ENCODE results near the gene SYNRG.

- TF ChIP-seq RAD21 (IDR thresholded peaks at IDR 0.05; ENCODE audit: low read length) (no peak), CTCF (IDR thresholded peaks at IDR 0.05) (no peak), EZH2phosphoT487 (IDR thresholded peaks at IDR 0.05; ENCODE audit: borderline replicate concordance, low read depth) (no peak), POLR2AphosphoS5 (IDR thresholded peaks at IDR 0.05; ENCODE audit: low read depth, low read length) (no peak), EP300 (IDR thresholded peaks at IDR 0.05; ENCODE audit: borderline replicate concordance in 1 of 2, low read depth in 1 of 2, low read length in 1 of 2) (no peak), RFX5 (IDR thresholded peaks at IDR 0.05; ENCODE audit: low read length) (no peak), TAF1 (IDR thresholded peaks at IDR 0.05; ENCODE audit: borderline replicate concordance, low read depth, low read length) (no peak)
Measured at GRCh38 chr17:37475731-37476420, 133.3 kb downstream of the SYNRG start.

All from SK-N-SH (cell line).